Fibroblast of lung (primary cell): ENCODE measurements around the gene NHSL1.

Experiments
- CTCF ChIP-seq, 2 donors: IDR thresholded peaks in 1 of 2; conservative IDR thresholded peaks in 1 of 2; 1 replicate in 1 of 2; 2 replicates in 1 of 2; pipeline ENCODE4 v1.5.1; 2011 to 2012; ENCODE audit warnings: low read length in 2 of 2, control low read depth in 1 of 2, inconsistent platforms in 1 of 2, low read depth in 1 of 2, mild to moderate bottlenecking in 1 of 2
- EZH2 ChIP-seq: IDR thresholded peaks from 2 replicates; pipeline ENCODE4 v1.5.1; 2012; ENCODE audit warnings: low read length, control low read depth, mild to moderate bottlenecking; ENCODE audit errors: missing control alignments

DNA sequence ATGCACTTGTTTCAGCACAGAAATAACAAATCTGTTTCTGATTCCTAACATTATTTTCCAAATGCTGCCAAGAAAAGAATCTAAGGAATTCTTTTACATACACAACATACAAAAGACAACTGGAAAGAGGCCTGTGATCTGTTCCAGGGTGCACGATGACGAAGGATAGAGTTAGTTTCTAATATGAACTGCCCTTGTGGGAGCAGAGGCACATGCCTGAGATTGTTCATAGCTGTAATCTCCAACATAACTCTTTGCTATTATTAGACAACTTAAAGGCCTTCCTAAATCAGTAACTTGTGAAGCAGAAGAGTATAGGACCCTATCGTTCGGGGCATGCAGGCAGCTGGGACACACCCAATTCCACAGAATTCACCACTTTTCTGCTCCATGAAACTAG, 41.2 kb upstream of the NHSL1 start:
- TF ChIP-seq CTCF (conservative IDR thresholded peaks at IDR 0.05 in 1 of 2, IDR thresholded peaks at IDR 0.05 in 1 of 2; ENCODE audit: low read depth in 1 of 2, low read length in 2 of 2) (no peak), EZH2 (no peak)
